T-helper 9 cell (primary cell): ENCODE measurements around the gene MYH10.

Source experiments
- DNase-seq: peaks from one replicate; pipeline ENCODE4 v3.0.0-alpha.2; 2020

MYH10 gene

DNA sequence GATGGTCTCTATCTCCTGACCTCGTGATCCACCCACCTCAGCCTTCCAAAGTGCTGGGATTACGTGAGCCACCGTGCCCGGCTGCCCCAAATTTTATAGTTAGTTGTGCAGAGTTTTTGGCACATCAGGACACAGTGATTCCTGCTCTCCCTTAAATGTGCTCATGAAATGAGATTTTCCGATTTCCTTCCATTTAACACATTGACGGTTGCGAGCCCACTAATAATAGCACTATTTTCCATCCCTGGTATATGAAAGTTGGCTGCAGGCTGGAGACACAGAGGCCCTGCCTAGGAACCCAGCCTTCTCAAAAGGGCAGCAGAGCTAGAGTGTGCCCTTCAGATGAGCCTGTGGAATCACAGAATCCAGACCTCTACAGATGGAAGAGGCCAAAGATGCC lies 17.4 kb upstream of the MYH10 start:
- no peak for DNase-seq

DNA sequence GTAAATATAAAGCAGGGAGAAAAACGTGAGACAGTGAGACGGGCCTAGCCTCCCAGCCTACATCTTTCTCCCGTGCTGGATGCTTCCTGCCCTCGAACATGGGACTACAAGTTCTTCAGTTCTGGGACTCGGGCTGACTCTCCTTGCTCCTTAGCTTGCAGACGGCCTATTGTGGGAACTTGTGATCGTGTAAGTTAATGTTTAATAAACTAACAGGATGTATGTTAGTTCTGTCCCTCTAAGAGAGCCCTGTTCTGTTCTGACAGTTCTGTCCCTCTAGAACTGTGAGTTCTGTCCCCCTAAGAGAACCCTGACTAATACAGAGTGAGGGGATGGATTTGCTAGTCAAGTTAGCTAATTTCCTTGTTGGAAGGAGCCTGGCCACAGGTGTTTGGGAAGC lies 16.7 kb upstream of the MYH10 start:
- DNase-seq: no peak

DNA sequence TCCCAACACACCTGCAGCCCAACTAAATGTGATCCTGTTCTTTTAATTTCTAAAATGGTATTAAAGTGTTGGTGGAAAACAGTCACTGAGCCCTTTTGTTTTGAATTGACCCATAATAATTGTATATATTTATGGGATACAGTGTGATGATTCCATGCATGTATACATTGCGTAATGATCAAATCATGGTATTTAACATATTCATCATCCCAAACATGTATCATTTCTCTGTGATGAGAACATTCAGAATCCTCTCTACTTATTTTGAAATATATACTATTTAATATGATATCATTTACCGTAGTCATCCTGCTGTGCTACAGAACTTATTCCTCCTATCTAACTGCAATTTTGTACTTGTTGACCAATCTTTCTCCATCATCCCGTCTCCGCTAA lies 14.0 kb upstream of the MYH10 start:
- no peak for DNase-seq

DNA sequence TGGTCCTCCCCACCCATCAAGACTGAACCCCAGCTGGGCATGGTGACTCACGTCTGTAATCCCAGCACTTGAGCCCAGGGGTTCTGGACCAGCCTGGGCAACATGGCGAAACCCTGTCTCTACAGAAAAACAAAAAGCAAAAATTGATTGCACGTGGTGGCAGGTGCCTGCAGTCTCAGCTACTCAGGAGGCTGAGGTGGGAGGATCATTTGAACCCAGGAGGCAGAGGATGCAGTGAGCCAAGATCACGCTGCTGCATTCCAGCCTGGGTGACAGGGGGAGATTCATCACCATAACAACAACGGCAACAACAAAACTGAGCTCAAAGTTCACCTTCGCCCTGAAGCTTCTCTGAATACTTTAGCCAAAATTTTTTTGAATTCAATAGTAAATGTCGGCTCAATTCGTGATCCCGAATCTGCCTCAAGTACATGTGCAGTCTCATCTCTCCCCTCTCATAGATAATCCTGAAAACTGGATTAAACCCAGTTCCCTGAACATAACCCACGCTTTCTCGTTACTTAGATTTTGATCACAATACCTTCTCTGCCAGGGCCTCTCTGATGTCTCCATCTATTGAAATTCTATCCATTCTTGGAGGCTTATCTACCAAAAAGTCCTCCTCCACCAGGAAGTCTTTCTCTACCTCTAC lies 13.5 kb upstream of the MYH10 start:
- DNase-seq: no peak

DNA sequence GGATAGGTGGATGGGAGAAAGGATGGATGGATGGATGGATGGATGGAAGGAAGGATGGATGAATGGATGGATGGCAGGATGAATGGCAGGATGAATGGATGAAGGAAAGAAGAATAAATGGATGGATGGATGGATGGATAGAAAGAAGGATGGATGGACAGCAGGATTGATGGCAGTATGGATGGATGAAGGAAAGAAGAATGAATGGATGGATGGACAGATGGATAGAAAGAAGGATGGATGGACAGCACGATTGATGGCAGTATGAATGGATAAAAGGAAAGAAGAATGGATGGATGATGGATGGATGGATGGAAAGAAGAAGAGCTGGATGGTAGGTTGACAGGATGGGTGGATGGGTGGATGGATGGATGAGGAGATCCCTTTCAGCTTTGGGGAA lies 9.2 kb upstream of the MYH10 start:
- DNase-seq: no peak

DNA sequence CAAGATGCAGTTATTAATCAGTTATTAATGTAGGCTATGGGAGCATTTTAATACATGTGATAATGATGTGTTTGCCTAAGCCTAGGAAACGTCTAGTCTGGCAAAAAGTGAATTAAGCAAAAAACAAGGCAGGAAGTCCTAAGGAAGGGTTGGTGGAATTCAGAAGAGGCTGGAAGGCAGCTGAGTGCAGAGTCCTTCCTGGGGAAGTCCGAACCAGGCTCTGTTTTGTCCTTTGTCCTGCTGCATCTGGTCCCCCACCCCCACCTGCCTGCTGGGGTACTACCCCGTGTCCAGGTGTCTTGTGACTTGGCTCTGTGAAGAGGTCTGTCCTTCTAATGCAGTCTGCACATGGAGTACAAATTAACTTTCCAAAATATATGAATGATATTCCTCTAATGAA lies 1.5 kb upstream of the MYH10 start:
- DNase-seq: no peak

DNA sequence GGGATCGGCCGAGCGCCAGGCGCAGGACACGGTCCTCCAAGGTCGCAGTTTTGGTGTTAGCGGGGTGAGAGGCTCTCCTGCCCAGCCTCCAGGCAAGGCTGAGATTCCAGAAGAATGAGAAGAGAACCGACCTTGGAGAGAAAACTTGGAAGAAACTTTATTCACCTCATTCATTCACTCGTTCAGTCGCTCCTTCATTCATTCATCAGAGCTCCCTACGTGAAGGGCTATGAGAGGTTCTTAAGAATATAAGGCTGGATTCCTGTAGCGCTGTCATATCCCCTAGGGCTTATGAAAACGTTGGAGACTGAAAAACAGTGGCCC lies 991 bp upstream of the MYH10 start:
- no peak for DNase-seq

DNA sequence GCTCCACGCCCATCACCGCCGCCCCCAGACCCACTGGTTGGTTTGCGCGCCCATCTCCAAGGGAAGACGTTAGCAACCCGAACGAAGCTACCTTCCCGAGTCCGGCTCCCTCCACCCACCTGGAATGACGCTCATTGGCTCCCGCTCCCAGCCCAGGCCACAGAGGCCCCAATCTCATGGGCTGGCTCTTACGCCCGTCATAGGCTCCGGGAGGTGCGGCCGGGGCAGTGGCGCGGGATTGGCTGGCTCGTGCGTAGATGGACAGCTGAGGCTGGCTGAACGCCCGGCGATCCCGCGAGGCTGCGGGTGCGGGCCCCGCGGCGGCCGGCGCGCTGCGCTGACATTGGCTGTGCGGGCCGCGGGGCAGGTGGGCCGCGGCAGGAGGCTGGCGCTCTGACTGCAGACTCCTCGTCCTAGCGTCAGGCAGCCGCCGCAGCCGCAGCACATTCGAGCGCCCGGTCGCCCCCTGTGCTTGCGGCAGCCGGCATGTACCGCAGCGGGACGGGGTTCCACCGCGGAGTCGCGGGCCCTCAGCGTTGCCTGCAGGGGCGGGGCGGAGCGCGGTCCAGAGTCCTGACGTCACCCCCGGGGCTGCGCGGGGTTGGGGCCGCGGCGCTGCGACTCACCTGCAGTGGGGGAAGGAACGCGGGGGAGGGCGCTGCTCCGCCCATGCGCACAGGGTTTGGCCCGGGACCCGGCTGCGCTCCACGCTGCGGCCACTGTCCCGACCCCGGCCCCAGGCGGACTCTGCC lies 453 bp upstream of the MYH10 start:
- peak; percentile 66 for DNase-seq

DNA sequence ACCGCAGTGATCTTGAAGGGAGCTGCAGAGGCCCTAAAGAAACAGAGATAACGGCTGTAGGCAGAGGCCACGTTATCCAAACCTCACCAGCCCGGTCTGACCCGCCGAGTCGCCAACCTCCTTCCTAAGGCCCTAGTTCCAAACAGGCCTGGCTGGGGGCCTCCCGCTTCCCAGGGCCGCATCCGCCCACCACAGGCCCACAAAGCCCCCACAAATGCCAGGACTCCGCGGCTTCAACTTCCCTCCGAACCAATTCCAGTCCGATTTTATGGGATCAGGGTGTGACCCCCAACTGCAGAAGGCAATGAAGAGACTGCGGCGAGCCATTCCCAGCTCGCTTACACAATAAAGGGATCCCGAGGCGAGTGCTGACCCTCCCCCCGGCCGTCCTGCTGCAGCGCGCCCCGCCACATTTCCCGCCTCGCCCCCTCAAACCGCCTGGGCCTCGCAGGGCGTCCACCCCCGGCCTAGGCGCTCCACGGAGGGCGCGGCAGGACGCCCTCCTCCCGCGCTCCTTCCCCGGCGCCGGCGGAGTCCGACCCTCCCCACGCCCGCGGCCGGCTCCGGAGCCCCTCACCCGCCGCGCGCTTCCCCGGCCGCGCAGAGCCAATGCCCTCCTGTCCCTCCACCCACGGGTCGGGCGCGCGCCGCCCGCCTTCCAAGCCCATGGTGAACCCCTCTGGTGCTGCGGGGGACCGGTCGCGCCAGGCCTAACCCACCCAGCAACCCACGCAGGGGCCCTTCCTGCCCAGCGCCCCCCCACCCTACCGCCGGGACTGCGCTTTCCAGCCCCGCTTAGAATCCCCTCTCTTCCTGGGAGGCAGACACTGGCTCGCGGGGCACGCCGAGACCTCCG lies 926 bp downstream of the MYH10 start:
- DNase-seq: peak; percentile 6

DNA sequence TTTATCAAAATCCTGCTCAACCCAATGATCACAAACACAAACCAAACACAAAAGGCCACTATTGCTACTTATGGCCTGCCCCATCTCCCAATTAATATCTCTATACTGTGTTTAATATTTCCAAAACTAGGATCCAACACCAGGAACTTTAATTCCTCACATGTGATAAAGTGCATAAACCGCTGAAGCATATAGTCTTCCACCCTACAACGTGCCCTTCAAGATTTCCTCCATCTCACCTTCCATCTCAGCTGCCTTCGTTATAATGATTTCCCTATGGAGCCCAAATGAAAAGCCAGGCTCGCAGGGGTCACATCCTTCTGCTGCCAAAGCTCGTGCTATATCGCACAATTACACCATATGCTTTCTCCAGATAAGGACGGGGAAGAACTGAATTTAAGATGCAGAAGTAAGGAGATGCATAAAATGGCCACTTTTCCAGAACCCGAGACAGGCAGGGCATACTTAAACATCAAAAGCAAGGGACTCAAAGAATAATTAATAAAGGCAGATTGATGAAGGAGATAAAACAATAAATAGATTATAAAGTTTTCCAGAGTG lies 1.8 kb downstream of the MYH10 start:
- DNase-seq: no peak

DNA sequence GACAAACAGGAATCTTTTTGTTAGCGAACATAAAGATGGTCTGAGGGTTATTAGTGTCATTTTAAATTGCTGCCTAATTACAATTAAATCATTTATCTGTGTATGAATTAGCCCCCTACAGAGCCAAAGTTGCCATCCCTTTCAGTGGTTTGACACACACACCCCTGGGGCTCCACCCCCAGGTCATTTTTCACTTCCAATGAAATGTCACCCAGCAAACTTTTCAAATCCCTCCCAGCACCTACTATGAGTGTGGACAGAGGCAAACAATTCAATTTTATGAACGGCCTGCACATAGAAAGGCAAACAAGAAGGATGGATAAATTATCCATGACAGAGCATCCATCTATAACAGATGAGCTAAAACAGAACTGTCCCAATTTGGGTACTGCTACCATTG lies 2.4 kb downstream of the MYH10 start:
- DNase-seq: no peak

DNA sequence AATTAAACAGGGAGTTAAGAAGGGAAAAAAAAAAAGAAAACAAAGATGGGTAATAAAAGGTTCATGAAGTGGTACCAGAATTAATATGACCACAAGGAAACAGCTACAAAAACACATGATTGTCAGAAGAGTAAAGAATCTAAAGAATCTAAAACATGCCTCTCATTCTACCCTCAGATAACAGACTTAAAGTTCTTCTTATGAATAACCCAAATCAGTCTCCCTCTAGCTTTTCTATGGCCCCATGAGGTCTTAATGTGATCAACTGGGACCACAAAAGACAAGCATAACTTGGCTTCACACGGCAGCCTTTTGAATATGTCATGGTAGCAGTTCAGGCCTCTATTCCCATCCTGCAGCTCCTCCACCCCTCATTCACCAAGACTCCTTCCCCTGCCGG lies 6.9 kb downstream of the MYH10 start:
- DNase-seq: no peak

DNA sequence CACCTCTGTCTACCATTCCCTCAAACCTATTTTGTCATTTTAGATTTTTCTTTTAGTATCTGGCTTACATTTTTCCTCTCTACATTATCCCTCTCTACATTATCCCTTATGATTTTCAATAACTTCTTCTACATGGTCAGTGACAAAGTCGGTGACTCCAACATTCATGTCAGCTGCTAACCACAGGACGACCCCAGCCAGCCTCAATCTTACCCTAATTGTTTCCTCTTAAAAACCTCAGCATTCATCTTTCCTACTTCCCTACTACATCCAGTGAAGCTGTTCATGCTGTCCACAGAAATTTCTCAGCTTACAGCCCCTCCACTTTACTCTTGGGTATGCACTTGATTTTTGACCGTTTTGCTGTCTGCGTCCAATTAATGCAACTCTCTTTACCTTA lies 8.3 kb downstream of the MYH10 start:
- no peak for DNase-seq

DNA sequence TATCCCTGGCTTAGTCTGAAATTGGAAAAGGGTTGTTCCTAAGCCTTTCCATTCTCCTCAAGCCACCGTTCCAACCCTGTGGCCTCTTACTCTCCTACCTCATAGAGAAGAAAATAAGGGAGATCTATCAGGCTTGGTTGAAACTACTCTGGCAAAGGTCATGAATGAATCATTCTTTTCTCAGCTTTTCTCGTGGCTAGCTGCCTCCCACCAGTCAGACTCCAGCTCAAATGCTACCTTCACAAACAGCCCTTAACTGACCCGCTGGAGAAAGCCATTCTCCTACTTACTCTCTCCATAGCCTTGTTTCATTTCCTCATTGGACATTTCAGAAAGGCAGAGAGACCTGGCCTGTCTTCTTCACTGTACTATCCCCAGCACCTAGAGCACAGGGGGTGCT lies 8.9 kb downstream of the MYH10 start:
- no peak for DNase-seq

DNA sequence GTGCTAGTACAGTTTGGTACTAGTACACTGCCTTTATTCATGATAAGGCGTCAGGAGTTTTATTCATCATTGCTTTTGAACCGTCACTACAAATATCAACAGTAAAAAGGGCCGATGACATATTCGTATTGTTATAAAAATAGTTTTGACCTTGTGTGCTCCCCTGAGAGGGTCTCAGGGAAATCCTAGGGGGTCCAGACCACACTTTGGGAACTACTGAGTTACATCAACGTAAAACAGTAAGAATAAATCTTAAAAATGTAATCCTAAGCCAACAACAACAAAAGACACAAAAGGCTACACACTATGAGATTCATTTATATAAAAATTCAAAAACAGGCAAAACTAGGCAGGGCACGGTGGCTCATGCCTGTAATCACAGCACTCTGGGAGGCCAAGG lies 11.2 kb downstream of the MYH10 start:
- no peak for DNase-seq

DNA sequence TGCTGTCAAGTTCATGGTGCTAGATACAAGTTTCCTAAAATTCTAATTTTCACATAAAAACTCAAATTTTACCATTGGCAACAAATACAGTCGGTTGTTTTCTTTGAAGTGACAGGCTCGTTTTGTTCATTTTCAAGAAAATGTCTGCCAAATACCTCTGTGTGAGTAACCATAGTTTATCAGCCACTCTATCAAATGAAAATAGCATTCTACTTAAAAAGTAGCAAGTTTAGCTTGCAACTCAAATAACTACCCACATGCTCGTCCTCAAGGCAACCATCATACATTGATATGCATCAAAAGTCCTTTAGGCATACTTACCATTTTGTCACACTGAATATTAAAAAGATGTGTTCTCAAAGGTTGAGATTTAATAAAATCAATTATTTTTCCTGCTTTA lies 11.7 kb downstream of the MYH10 start:
- DNase-seq: no peak

DNA sequence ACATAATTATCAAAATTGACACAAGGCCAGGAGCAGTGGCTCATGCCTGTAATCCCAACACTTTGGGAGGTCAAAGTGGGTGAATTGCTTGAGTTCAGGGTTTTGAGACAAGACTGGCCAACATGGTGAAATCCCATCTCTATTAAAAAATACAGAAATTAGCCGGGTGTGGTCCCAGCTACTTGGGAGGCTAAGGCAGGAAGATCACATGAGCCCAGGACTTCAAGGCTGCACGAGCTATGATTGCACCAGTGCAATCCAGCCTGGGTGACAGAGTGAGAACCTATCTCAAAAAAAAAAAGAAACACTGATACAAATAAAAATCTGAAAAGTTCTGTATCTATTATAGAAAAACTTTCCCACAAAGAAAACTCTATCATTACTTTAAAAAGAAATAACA lies 15.5 kb downstream of the MYH10 start:
- no peak for DNase-seq

DNA sequence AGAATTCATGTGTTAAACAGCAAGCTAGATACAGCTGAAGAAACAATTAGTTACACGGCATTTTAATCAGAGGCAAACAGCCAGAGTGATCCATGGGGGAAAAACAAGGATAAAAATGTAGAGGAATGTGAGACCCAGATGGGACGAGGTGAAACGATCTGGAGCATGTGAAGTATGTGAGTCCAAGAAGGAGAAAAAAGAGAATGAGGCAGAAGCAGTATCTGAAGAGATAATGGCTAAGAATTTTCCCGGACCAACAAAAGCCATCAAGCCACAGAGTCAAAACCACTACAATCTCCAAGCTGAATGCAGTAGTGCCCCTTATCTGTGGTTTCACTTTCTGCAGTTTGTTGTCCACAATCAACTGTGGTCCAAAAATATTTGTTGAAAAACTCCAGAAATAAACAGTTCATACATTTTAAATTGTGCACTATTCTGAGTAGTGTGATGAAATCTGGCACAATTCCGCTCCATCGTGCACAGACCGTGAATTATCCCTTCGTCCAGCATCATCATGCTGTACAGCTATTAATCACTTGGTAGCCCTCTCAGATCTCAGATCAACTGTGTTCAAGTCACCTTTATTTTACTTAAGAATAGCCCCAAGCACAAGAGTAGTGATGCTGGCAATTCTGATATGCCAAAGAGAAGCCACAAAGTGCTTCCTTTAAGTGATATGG lies 18.8 kb downstream of the MYH10 start:
- no peak for DNase-seq

DNA sequence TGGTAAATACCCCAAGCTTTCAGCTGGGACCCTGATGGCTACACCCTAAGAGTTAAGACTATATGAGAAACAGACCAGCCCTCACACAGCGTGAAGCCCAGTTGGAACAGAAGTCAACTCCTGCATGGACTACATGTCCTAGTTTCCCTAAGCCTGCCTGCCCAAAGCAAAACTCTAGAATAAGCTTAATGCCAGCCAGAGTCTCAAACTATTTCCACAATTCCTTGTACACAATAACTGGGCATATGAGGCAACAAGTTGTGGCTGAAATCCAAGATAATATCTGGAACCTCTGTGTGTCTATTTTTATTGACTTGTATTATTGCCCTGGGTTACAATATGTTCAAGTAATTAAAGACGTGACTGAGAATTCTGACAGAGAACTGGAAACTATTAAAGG lies 19.4 kb downstream of the MYH10 start:
- no peak for DNase-seq

DNA sequence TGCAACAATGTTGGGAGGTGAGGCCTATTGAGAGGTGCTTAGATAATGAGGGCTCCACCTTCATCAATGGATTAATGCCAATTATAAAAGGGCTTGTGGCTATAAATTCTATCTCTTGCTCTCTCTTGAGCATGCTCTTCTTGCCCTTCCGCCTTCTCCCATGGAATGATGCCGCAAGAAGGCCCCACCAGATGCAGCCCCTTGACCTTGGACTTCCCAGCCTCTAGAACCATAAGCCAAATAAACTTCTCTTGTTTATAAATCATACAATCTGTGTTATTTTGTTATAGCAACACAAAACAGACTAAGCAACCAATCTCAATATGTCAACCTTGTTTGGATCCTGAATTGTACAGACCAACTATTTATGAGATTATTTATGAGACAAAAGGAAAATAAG lies 20.0 kb downstream of the MYH10 start:
- no peak for DNase-seq

DNA sequence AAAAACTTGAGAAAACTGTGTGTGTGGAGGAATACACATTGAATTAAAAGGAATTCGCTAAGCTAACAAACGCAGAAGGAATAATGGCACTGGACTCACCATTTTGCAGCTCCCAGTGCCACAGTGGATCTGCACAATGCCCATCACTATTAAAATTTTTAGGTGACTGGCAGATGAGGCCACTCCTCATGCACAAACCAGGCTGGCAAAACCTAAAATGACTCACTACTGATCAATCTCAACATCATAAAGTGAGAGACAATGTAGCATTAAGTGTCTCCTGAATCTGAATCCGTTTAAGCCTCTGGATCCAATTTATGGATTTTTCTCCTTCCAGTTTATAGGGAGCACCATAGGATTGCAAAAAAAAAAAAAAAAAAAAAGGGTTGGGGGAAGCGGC lies 20.6 kb downstream of the MYH10 start:
- no peak for DNase-seq

DNA sequence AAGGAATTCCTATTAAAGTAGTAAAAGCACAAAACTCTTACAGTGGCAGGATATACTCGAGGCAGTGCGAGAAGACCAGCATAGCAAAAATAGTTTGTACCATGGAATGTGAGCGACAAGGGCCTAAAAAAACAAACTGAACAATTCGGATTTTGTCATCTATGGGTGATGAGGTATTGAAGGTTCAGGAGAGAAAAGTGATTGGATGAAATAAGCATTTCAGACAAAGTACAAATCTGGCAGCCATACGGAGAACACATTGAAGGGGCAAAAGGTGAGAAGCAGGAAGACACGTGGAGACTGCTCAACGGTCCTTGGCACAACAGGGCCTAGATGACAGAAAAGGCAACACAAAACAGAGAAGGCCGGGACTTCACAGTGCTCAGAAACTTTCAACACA lies 22.5 kb downstream of the MYH10 start:
- no peak for DNase-seq

DNA sequence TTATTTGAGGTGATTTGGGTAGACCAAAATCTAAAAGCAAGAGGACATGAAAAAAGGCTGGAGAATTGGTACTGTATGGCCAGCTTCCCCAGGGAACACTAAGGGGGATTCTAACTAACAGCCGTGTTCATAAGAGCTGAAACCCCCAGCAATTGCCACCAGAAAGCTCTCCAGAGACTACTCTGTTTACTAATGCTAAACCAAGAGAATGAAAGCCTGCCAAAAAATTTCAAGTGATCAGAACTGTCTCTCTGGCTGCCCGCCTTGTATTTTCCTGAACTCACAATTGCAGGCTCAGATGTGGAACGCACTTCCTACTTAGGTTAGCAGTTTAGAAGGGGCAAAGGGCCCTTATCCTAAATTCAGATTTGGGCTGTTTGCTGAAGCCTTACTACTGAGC lies 24.1 kb downstream of the MYH10 start:
- no peak for DNase-seq
